GM12872 (cell line): ENCODE measurements around the gene DAAM2.

ENCODE experiments used
- TF ChIP-seq, protein P1 (sequence below): IDR thresholded peaks from 3 replicates; pipeline ENCODE4 v1.5.1; 2011; ENCODE audit warnings: low read depth, mild to moderate bottlenecking, low read length, moderate library complexity; ENCODE audit not compliant: insufficient read depth

DAAM2 gene

DNA sequence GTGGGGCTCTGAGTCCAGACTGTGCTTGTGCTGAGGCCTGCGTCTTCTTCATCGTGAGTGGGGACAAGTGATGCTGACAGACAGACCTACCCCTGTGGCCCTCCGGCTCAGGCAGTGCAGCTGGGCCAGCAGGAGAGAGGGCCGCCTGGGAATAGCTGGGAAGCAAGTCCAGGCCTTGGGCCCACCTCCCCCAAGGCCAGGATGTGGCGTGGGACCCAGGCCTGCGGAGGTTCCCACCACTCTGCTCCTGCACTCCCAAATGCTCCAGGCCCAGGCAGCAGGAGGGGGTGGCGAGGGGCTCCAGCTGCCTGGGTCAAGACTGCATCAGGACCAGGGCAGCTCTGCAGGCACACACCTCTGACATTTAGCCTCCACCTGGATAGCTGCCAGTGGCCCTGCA is 38.3 kb downstream of the DAAM2 start:
- TF ChIP-seq, protein P1, sequence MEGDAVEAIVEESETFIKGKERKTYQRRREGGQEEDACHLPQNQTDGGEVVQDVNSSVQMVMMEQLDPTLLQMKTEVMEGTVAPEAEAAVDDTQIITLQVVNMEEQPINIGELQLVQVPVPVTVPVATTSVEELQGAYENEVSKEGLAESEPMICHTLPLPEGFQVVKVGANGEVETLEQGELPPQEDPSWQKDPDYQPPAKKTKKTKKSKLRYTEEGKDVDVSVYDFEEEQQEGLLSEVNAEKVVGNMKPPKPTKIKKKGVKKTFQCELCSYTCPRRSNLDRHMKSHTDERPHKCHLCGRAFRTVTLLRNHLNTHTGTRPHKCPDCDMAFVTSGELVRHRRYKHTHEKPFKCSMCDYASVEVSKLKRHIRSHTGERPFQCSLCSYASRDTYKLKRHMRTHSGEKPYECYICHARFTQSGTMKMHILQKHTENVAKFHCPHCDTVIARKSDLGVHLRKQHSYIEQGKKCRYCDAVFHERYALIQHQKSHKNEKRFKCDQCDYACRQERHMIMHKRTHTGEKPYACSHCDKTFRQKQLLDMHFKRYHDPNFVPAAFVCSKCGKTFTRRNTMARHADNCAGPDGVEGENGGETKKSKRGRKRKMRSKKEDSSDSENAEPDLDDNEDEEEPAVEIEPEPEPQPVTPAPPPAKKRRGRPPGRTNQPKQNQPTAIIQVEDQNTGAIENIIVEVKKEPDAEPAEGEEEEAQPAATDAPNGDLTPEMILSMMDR: no peak

DNA sequence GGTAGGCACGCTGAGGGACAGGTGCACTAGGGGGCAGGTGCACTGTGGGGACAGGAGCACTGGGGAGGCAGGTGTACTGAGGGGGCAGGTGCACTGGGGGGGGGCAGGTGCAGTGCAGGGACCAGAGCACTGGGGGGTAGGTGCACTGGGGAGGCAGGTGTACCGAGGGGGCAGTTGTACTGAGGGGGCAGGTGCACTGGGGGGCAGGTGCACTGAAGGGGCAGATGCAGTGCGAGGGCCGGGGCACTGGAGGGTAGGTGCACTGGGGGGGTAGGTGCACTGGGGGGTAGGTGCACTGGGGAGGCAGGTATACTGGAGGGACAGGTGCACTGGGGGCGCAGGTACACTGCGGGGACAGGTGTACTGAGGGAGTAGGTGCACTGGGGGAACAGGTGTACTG is 39.5 kb downstream of the DAAM2 start:
- TF ChIP-seq, protein P1: no peak

DNA sequence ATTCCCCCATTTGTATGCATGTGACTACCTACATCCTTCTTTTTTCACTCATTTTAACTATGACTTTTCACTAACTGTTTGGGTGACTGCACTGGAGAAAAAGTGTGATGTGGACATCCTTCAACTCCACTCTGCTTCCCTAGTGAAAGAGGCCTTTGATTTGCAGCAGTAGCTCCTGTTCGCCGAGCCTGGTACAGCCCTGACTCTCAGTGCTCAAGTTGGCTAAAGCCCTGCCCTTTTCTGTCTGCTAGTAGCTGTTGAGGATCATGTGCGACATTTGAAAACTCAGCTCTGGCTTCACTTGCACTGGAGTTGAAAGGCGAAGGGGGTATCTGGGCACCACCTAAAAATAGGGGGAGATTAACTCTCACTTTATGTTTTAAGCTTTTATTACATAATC is 42.1 kb downstream of the DAAM2 start:
- TF ChIP-seq, protein P1: no peak

DNA sequence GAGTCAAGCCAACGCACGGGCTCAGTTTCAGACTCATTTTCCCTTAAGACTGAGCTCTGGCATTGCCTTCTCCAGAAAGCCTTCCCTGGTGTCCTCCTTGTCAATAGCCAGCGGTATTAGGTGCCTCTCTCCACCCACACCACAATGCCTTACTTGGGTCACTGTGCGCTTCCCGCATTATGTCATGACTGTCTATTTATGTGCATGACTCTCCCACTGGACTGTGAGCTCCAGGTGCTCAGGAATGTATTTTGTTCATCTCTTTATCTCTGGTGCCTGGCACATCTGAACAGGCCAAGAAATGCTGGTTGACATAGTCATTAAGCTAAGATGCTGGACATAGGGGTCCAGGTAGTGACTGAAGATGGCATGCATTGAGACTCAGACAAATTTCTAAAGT is 42.7 kb downstream of the DAAM2 start:
- TF ChIP-seq, protein P1: no peak

DNA sequence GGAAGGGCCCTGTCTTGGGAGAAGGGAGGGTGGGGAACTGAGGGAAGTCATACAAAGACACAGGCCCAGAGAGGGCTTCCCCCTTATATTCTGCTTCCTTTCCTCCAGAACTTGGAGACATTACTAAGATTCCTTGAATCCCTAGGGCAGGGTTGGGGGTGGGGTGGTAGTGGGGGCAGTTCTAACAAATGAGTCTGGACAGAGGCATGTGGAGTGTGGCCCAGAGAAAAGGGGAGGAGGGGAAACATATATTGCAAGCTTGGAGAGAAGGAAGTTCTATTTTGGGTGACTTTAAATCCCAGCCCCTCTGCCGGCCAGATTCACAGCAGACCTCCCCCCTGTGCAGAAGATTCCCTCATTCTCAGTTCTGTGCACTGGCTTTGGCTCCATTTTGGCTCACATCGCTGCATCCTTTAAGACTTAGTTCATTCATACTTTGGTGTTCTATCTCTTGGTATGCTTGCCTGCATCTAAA is 43.7 kb downstream of the DAAM2 start:
- TF ChIP-seq, protein P1: no peak

DNA sequence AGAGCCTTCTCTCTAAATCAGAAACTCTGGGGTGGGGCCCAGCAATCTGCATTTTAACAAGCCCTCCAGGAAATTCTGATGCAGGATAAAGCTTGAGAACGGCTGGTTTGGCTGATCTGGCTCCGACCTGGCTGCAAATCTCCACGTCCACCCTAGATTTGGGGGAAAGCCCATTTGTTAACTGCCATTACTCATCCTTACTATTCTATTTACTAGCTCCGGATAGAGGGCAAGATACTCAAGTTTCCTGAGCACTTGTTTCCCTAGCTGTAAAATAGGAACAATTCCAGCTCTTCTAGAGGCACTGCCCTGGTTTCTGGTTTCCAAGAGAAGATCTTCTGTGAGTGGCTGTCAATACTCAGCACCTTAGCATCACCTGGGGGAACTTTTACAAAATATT is 44.4 kb downstream of the DAAM2 start:
- TF ChIP-seq, protein P1: no peak

DNA sequence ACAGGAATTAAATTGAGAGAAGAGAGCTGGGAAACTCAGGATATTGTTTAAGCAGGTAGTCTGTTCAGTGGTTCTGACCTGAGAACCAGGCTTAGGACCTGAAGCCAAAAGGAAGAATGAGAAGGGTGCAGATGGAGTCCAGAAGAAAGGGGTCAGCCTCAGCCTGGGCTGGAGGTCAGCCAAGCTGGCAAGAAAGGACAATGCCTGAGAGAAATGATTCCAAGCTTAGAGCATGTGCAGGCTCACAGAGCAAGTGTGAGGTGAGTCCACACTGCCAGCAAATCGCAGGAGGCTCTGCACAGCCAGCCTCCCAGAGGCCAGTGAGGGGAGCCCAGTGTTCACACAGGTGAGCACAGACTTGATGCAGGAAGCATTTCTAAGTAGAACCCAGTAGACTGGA is 47.3 kb downstream of the DAAM2 start:
- TF ChIP-seq, protein P1: no peak

DNA sequence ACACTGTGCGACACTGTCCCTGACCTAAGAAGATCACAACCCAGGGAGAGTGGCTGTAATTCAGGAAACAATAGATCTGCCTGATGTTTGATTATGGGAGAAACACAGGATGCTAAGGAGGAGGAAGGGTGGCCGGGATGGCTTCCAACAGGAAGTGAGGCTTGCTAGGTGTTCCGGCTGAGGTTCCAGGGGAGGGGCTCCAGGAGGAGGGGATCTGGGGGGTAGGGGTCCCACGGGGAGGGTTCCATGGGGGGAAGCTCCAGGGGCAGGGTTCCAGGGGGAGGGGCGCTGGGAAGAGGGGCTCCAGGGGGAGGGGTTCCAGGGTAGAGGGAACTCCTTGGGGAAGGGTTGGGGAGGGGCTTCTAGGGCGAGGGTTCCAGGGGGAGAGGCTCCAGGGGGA is 48.6 kb downstream of the DAAM2 start:
- TF ChIP-seq, protein P1: no peak
